HepG2 (cell line): ENCODE results near the gene TBC1D22A. TPM values are rescaled to one million over a fixed set of nuclear protein-coding genes. Genes with fewer than 3 reads are reported as not detected.
A peak's percentile ranks its signal among the peaks of the same experiment; 100 is the strongest.

Experiments
- CENPT ChIP-seq: sonication (generic); formaldehyde crosslinking; IDR thresholded peaks from 2 replicates; pipeline ENCODE4 v1.8.0; 2022; ENCODE audit warnings: low read depth, mild to moderate bottlenecking, moderate library complexity, missing genetic modification reagents
- FOXK1 ChIP-seq: sonication (generic); formaldehyde crosslinking; IDR thresholded peaks from 2 replicates; pipeline ENCODE4 v1.4.0; 2020; ENCODE audit warnings: low read depth, missing genetic modification reagents, borderline replicate concordance
- GABPA ChIP-seq, 2 experiments: IDR thresholded peaks; 2 replicates each; pipeline ENCODE4 v1.6.1; 2011 to 2016; ENCODE audit warnings: low read depth in 2 of 2, low read length in 1 of 2, missing biosample characterization in 1 of 2, missing genetic modification characterization in 1 of 2
- KDM1A ChIP-seq: IDR thresholded peaks from 2 replicates; pipeline ENCODE4 v1.6.1; 2016; ENCODE audit warnings: missing compliant biosample characterization
- KDM6A ChIP-seq: IDR thresholded peaks from 2 replicates; pipeline ENCODE4 v1.6.1; 2016; ENCODE audit warnings: low read depth
- MED8 ChIP-seq: sonication (generic); formaldehyde crosslinking; IDR thresholded peaks from 2 replicates; pipeline ENCODE4 v1.8.1; 2023; ENCODE audit warnings: mild to moderate bottlenecking, missing genetic modification reagents; ENCODE audit not compliant: insufficient replicate concordance
- RAD51 ChIP-seq: fragments of 450-650 bp; IDR thresholded peaks from 2 replicates; pipeline ENCODE4 v1.6.1; 2016; ENCODE audit warnings: borderline replicate concordance
- SAP130 ChIP-seq: IDR thresholded peaks from 2 replicates; pipeline ENCODE4 v1.6.1; 2016; ENCODE audit warnings: low read depth
- ZFX ChIP-seq: sonication (generic); formaldehyde crosslinking; IDR thresholded peaks from 2 replicates; pipeline ENCODE4 v1.4.0; 2020; ENCODE audit warnings: mild to moderate bottlenecking, low read depth, missing genetic modification reagents, moderate library complexity
- ZMYM3 ChIP-seq: sonication (generic); formaldehyde crosslinking; IDR thresholded peaks from 2 replicates; pipeline ENCODE4 v1.5.1; 2020; ENCODE audit warnings: mild to moderate bottlenecking, missing genetic modification reagents
- ZNF335 ChIP-seq: sonication (generic); formaldehyde crosslinking; IDR thresholded peaks from 2 replicates; pipeline ENCODE4 v1.4.0; 2020; ENCODE audit warnings: missing genetic modification reagents
- ZNF629 ChIP-seq: sonication (generic); formaldehyde crosslinking; conservative IDR thresholded peaks from 2 replicates; pipeline ENCODE4 v1.5.0; 2020; ENCODE audit warnings: missing genetic modification reagents
- ZSCAN25 ChIP-seq: sonication (generic); formaldehyde crosslinking; IDR thresholded peaks from 2 replicates; pipeline ENCODE4 v1.8.0; 2022; ENCODE audit warnings: mild to moderate bottlenecking, missing genetic modification reagents
- polyA plus RNA-seq, 8 experiments: library from polyadenylated mRNA; depleted of rRNA in 3 of 8; stranded (reverse) in 7 of 8; unstranded in 1 of 8; fragments of >200 nt; fragmentation: Illumina TruSeq in 4 of 8; extraction: Trizol in 4 of 8; gene quantifications; 2 replicates each; pipeline versions ENCODE4 v1.2.1 to v1.2.3, GENCODE V29; 2011 to 2016; ENCODE audit warnings: low read depth in 4 of 8, missing spikeins in 1 of 8, mixed read lengths in 1 of 8; ENCODE audit not compliant: insufficient read depth in 1 of 8
- total RNA-seq, 5 experiments: library from RNA; depleted of rRNA; stranded (reverse); fragments of >200 nt; fragmentation: Illumina TruSeq; extraction: Trizol; gene quantifications; 2 replicates each; pipeline ENCODE4 v1.2.3, GENCODE V29; 2016; ENCODE audit warnings: low read depth in 1 of 5

The TBC1D22A gene
- total and polyA plus RNA-seq, 2 of the 13 experiments (the other 11 are each of a cell fraction or from before 2014, with no cell fraction given) = 17.3 to 18.0 TPM

DNA sequence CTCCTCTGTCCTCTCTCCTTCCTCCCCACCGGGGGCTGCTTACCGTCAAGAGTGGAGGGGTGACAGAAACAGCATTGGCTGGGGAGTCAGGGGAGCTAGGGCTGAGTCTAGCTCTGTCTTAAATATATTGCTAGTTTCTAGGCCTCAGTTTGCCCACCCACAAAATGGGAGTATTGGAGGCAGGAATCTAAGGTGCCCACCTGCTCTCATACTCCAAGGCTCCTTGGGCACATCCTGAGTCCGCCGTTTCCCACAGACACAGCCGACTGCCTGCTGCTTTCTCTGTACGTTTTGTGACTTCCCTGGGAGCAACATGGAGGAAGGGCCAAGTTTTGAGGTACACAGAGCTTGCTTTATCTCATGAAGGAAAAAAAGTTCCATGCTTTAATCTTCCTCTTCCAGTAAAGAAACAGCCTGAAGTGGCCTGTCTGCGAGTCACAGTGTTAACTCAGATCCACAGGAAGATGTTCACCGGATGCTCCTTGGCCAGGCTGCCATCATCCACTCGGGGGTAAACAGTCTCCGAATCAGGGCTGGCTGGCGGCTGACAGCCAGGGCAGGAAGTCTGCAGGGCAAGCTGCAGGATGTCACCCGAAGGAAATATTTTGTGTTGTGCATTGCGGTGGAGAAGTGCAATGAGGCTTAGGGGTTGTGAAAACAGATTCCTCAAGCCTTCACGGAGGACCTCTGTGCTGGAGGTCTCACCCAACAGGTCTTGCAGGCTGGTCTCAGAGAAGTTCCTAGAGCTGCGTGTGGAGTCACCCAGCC lies 13.4 kb upstream of the TBC1D22A start (continued):
- TF ChIP-seq FOXK1 (CRISPR knock-in tag) (no peak), KDM6A (no peak), ZSCAN25 (CRISPR knock-in tag) (0 out of 2 replicates have a peak, but pooled peaks have one; percentile 31), GABPA (IDR thresholded peaks at IDR 0.05; ENCODE audit: low read depth, low read length) (no peak), GABPA (CRISPR knock-in tag; IDR thresholded peaks at IDR 0.05; ENCODE audit: low read depth) (peak; percentile 37; the same call in 1 of the 2 replicates), ZNF335 (no peak), ZMYM3 (CRISPR knock-in tag) (peak; percentile 57; the same call in 1 of the 2 replicates), CENPT (no peak), ZNF629 (CRISPR knock-in tag) (peak; percentile 90), ZFX (CRISPR knock-in tag) (no peak), MED8 (CRISPR knock-in tag) (no peak), SAP130 (peak; percentile 23; the same call in 1 of the 2 replicates), KDM1A (CRISPR knock-in tag) (no peak), RAD51 (no peak)
- TF ChIP-seq, all 625 proteins: peak for 6
